HuH-7 (cell line): ENCODE data around the gene ZSCAN26.

Experiments used
- DNase-seq: peaks from one replicate; pipeline ENCODE4 v3.0.0; 2011; ENCODE audit warnings: low spot score

Gene ZSCAN26

GRCh38 chr6:28266962-28267694, at the start of gene ZSCAN26:
Gene ZSCAN26 (plus strand): TSS chr6:28267143. CDS start chr6:28271920, 4,777 bp downstream.
- peak; percentile 68 for DNase-seq

- DNase-seq: no peak
These were observed 49.1 kb upstream of the ZSCAN26 start for GRCh38 chr6:28217890-28218289.

- DNase-seq: peak; percentile 60
These were observed 48.4 kb upstream of the ZSCAN26 start for GRCh38 chr6:28218312-28219248.

GRCh38 chr6:28220257-28221133, 46.4 kb upstream of the ZSCAN26 start:
- no peak for DNase-seq

GRCh38 chr6:28224131-28225055, 42.5 kb upstream of the ZSCAN26 start:
- no peak for DNase-seq

- peak; percentile 60 for DNase-seq
These were observed 41.7 kb upstream of the ZSCAN26 start, which contains the start of gene ZSCAN9 for GRCh38 chr6:28225056-28225834. Gene ZSCAN9 (plus strand): TSS chr6:28225275. CDS start chr6:28227085, 1,810 bp downstream.

- DNase-seq: no peak
These were observed 40.5 kb upstream of the ZSCAN26 start for GRCh38 chr6:28226460-28226859.

- no peak for DNase-seq
These were observed 34.2 kb upstream of the ZSCAN26 start for GRCh38 chr6:28232785-28233184.

GRCh38 chr6:28235912-28236452, 31.0 kb upstream of the ZSCAN26 start:
- DNase-seq: no peak

GRCh38 chr6:28239636-28240035, 27.3 kb upstream of the ZSCAN26 start:
- DNase-seq: no peak

- DNase-seq: no peak
These were observed 26.5 kb upstream of the ZSCAN26 start for GRCh38 chr6:28240471-28240870.

GRCh38 chr6:28243946-28244345, 23.0 kb upstream of the ZSCAN26 start:
- no peak for DNase-seq

GRCh38 chr6:28245206-28245941, 21.6 kb upstream of the ZSCAN26 start:
- DNase-seq: no peak

- DNase-seq: no peak
These were observed 18.0 kb upstream of the ZSCAN26 start for GRCh38 chr6:28248916-28249315.

GRCh38 chr6:28250747-28251146, 16.2 kb upstream of the ZSCAN26 start:
- DNase-seq: no peak

GRCh38 chr6:28251661-28252008, 15.3 kb upstream of the ZSCAN26 start:
- no peak for DNase-seq

- DNase-seq: peak; percentile 78
These were observed 14.7 kb upstream of the ZSCAN26 start, which contains the start of gene ZKSCAN4 for GRCh38 chr6:28252009-28252975. Gene ZKSCAN4 (minus strand): TSS chr6:28252269. CDS start chr6:28251980, 289 bp downstream.

- DNase-seq: no peak
These were observed 12.8 kb upstream of the ZSCAN26 start for GRCh38 chr6:28254121-28254519.
